ENCODE results near the gene STIP1.

STIP1 gene

GRCh38 chr11:64235437-64236161, 49.6 kb downstream of the STIP1 start:
- Histone ChIP-seq H3K27ac (ENCODE audit: low read depth in 2 of 2, low read length in 2 of 2) (peak overlapping the region; percentile 61 to 77), H3K4me3 (ENCODE audit: low read length in 2 of 2) (peak overlapping the region; percentile 60 to 74), H3K27me3 (ENCODE audit: control insufficient read depth in 2 of 2, insufficient read depth in 2 of 2, low read length in 2 of 2) (no peaks in the 10 kb centered on the region), H3K9me3 (ENCODE audit: control insufficient read depth in 2 of 2, low read length in 2 of 2) (no peaks in the 10 kb centered on the region), H3K9ac (ENCODE audit: low read depth in 1 of 2, low read length in 2 of 2) (peak overlapping the region; percentile 51 to 60), H3K4me1 (ENCODE audit: control insufficient read depth in 2 of 2, insufficient read depth in 2 of 2, low read length in 2 of 2) (peaks cover 56 to 60% of the 10 kb centered on the region in 2 donors), H3K36me3 (ENCODE audit: control insufficient read depth in 2 of 2, insufficient read depth in 2 of 2, low read length in 2 of 2) (peaks cover 0 to 5% of the 10 kb centered on the region in 2 donors)

DNA sequence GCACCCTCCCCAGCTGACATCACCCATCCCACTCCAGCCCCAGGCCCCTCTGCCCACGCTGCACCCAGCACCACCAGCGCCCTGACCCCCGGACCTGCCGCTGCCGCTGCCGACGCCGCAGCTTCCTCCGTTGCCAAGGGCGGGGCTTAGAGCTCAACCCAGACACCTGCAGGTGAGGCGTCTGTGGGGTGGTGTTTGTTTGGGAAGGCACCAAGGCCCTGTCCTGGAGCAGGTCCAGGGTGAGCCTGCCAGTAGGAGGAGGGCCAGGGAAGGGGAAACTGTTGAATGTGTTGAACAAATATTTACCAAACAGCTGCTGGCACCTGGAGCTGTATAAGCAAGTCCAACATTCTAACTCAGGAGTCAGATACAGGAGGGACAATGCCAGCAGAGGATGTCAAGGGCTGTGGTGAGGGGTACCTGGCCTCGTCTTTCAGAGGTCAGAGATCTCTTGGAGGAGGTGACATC, 51.5 kb downstream of the STIP1 start:
- H3K4me3 ChIP-seq (ENCODE audit: low read length in 2 of 2): peak overlapping the region; percentile 27 to 49
- peak overlapping the region in 1 of 2 donors; percentile 67 for H3K9ac ChIP-seq (ENCODE audit: low read depth in 1 of 2, low read length in 2 of 2)
- no peaks in the 10 kb centered on the region for H3K27me3 ChIP-seq (ENCODE audit: control insufficient read depth in 2 of 2, insufficient read depth in 2 of 2, low read length in 2 of 2)
- peak overlapping the region; percentile 82 to 100 for H3K27ac ChIP-seq (ENCODE audit: low read depth in 2 of 2, low read length in 2 of 2)
- H3K9me3 ChIP-seq (ENCODE audit: control insufficient read depth in 2 of 2, low read length in 2 of 2): no peaks in the 10 kb centered on the region
- peaks cover 54 to 57% of the 10 kb centered on the region in 2 donors for H3K4me1 ChIP-seq (ENCODE audit: control insufficient read depth in 2 of 2, insufficient read depth in 2 of 2, low read length in 2 of 2)
- peaks cover 0 to 5% of the 10 kb centered on the region in 2 donors for H3K36me3 ChIP-seq (ENCODE audit: control insufficient read depth in 2 of 2, insufficient read depth in 2 of 2, low read length in 2 of 2)

GRCh38 chr11:64238076-64238475, 52.1 kb downstream of the STIP1 start:
- Histone ChIP-seq H3K4me3 (ENCODE audit: low read length in 2 of 2) (peak overlapping the region; percentile 27), H3K36me3 (ENCODE audit: control insufficient read depth in 2 of 2, insufficient read depth in 2 of 2, low read length in 2 of 2) (peaks cover 2 to 5% of the 10 kb centered on the region in 2 donors), H3K27ac (ENCODE audit: low read depth in 2 of 2, low read length in 2 of 2) (peak overlapping the region; percentile 82 to 100), H3K4me1 (ENCODE audit: control insufficient read depth in 2 of 2, insufficient read depth in 2 of 2, low read length in 2 of 2) (peaks cover 59 to 62% of the 10 kb centered on the region in 2 donors), H3K27me3 (ENCODE audit: control insufficient read depth in 2 of 2, insufficient read depth in 2 of 2, low read length in 2 of 2) (no peaks in the 10 kb centered on the region), H3K9ac (ENCODE audit: low read depth in 1 of 2, low read length in 2 of 2) (peak overlapping the region; percentile 9 to 67), H3K9me3 (ENCODE audit: control insufficient read depth in 2 of 2, low read length in 2 of 2) (no peaks in the 10 kb centered on the region)

GRCh38 chr11:64238999-64239398, 53.0 kb downstream of the STIP1 start:
- H3K4me1 ChIP-seq (ENCODE audit: control insufficient read depth in 2 of 2, insufficient read depth in 2 of 2, low read length in 2 of 2): peaks cover 58 to 61% of the 10 kb centered on the region in 2 donors
- peaks cover 8 to 12% of the 10 kb centered on the region in 2 donors for H3K36me3 ChIP-seq (ENCODE audit: control insufficient read depth in 2 of 2, insufficient read depth in 2 of 2, low read length in 2 of 2)
- no peaks in the 10 kb centered on the region for H3K27me3 ChIP-seq (ENCODE audit: control insufficient read depth in 2 of 2, insufficient read depth in 2 of 2, low read length in 2 of 2)
- H3K27ac ChIP-seq (ENCODE audit: low read depth in 2 of 2, low read length in 2 of 2): peak overlapping the region; percentile 82 to 100
- H3K9me3 ChIP-seq (ENCODE audit: control insufficient read depth in 2 of 2, low read length in 2 of 2): no peaks in the 10 kb centered on the region
- peak overlapping the region; percentile 2 to 67 for H3K9ac ChIP-seq (ENCODE audit: low read depth in 1 of 2, low read length in 2 of 2)
- no peak overlapping the region for H3K4me3 ChIP-seq (ENCODE audit: low read length in 2 of 2)

GRCh38 chr11:64239662-64240434, 53.9 kb downstream of the STIP1 start:
- Histone ChIP-seq H3K27ac (ENCODE audit: low read depth in 2 of 2, low read length in 2 of 2) (peak overlapping the region; percentile 100), H3K4me1 (ENCODE audit: control insufficient read depth in 2 of 2, insufficient read depth in 2 of 2, low read length in 2 of 2) (peaks cover 58 to 60% of the 10 kb centered on the region in 2 donors), H3K36me3 (ENCODE audit: control insufficient read depth in 2 of 2, insufficient read depth in 2 of 2, low read length in 2 of 2) (peaks cover 8 to 12% of the 10 kb centered on the region in 2 donors), H3K9me3 (ENCODE audit: control insufficient read depth in 2 of 2, low read length in 2 of 2) (no peaks in the 10 kb centered on the region), H3K4me3 (ENCODE audit: low read length in 2 of 2) (peak overlapping the region; percentile 79 to 83), H3K9ac (ENCODE audit: low read depth in 1 of 2, low read length in 2 of 2) (peak overlapping the region; percentile 94 to 99), H3K27me3 (ENCODE audit: control insufficient read depth in 2 of 2, insufficient read depth in 2 of 2, low read length in 2 of 2) (no peaks in the 10 kb centered on the region)

DNA sequence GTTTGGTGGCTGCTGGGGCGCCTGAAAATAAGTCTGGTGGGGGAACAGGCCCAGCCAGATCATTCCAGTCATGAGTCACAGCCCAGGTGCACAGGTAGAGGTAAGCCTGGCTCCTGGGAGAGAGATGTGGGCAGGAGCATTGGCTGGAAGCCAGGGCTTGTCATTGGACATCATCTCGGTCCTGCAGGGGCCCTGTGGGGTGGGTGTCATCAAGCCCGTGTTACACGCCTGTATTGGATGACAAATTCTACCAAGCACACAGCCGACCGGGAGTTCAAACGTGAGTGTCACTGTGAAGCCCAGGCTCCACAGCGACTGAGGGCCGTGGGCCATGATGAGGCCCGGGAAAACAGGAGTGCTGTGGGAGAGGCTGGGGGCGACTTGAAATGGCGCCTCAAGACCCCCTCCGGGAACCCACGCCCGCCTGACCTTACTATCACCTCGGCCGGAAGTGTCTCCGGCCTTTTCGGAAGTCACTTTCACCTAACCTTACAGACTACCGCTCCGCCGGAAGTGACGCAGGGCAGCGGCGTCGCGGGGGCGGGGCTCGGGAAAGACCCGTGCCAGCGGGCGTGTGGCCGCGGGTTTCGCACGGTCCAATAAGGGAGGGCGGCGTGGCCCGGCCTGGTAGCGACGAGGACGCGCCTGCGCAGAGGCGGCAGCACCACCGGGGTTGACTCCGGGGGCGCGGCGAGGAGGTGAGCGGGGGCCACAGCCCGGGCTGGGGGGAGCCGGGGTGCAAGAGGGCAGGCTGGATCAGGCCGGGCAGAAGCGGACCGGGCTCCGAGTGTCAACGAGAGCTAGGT, 54.7 kb downstream of the STIP1 start, which contains the start of gene FKBP2:
TSS of gene FKBP2 (plus strand) at position 661 of the 806 bp plus-strand sequence. CDS start 1,293 bp downstream, outside the sequence.
- peak within 1 kb of the TSS; percentile 94 to 99 for H3K9ac ChIP-seq (ENCODE audit: low read depth in 1 of 2, low read length in 2 of 2)
- peak within 1 kb of the TSS; percentile 83 to 86 for H3K4me3 ChIP-seq (ENCODE audit: low read length in 2 of 2)
- H3K36me3 ChIP-seq (ENCODE audit: control insufficient read depth in 2 of 2, insufficient read depth in 2 of 2, low read length in 2 of 2): peaks cover 8 to 12% of the 10 kb centered on the region in 2 donors
- H3K27me3 ChIP-seq (ENCODE audit: control insufficient read depth in 2 of 2, insufficient read depth in 2 of 2, low read length in 2 of 2): no peaks in the 10 kb centered on the region
- H3K27ac ChIP-seq (ENCODE audit: low read depth in 2 of 2, low read length in 2 of 2): peak within 1 kb of the TSS; percentile 100
- H3K9me3 ChIP-seq (ENCODE audit: control insufficient read depth in 2 of 2, low read length in 2 of 2): no peaks in the 10 kb centered on the region
- peaks cover 58 to 60% of the 10 kb centered on the region in 2 donors for H3K4me1 ChIP-seq (ENCODE audit: control insufficient read depth in 2 of 2, insufficient read depth in 2 of 2, low read length in 2 of 2)

DNA sequence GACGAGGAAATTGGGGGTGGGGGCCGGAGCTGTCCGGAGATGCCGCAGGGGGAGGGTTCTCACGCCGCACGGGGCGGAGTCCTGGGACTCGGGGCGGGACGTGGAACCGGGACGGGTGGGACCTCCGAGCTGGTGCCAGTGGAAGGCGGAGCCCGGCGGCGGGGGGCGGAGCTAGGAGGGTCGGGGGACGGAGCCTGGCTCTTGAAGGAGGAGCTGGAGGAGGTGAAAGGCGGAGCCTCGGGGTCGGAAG, 55.2 kb downstream of the STIP1 start:
- Histone ChIP-seq H3K4me3 (ENCODE audit: low read length in 2 of 2) (peak overlapping the region; percentile 83 to 86), H3K27ac (ENCODE audit: low read depth in 2 of 2, low read length in 2 of 2) (peak overlapping the region; percentile 100), H3K9me3 (ENCODE audit: control insufficient read depth in 2 of 2, low read length in 2 of 2) (no peaks in the 10 kb centered on the region), H3K4me1 (ENCODE audit: control insufficient read depth in 2 of 2, insufficient read depth in 2 of 2, low read length in 2 of 2) (peaks cover 57 to 61% of the 10 kb centered on the region in 2 donors), H3K27me3 (ENCODE audit: control insufficient read depth in 2 of 2, insufficient read depth in 2 of 2, low read length in 2 of 2) (no peaks in the 10 kb centered on the region), H3K9ac (ENCODE audit: low read depth in 1 of 2, low read length in 2 of 2) (peak overlapping the region; percentile 79 to 99), H3K36me3 (ENCODE audit: control insufficient read depth in 2 of 2, insufficient read depth in 2 of 2, low read length in 2 of 2) (peaks cover 8 to 12% of the 10 kb centered on the region in 2 donors)

GRCh38 chr11:64241491-64242374, 55.8 kb downstream of the STIP1 start:
- H3K4me1 ChIP-seq (ENCODE audit: control insufficient read depth in 2 of 2, insufficient read depth in 2 of 2, low read length in 2 of 2): peaks cover 56 to 61% of the 10 kb centered on the region in 2 donors
- peaks cover 8 to 12% of the 10 kb centered on the region in 2 donors for H3K36me3 ChIP-seq (ENCODE audit: control insufficient read depth in 2 of 2, insufficient read depth in 2 of 2, low read length in 2 of 2)
- H3K9ac ChIP-seq (ENCODE audit: low read depth in 1 of 2, low read length in 2 of 2): peak overlapping the region; percentile 83 to 96
- H3K27me3 ChIP-seq (ENCODE audit: control insufficient read depth in 2 of 2, insufficient read depth in 2 of 2, low read length in 2 of 2): no peaks in the 10 kb centered on the region
- peak overlapping the region; percentile 91 to 100 for H3K27ac ChIP-seq (ENCODE audit: low read depth in 2 of 2, low read length in 2 of 2)
- no peaks in the 10 kb centered on the region for H3K9me3 ChIP-seq (ENCODE audit: control insufficient read depth in 2 of 2, low read length in 2 of 2)
- H3K4me3 ChIP-seq (ENCODE audit: low read length in 2 of 2): peak overlapping the region; percentile 75 to 86

DNA sequence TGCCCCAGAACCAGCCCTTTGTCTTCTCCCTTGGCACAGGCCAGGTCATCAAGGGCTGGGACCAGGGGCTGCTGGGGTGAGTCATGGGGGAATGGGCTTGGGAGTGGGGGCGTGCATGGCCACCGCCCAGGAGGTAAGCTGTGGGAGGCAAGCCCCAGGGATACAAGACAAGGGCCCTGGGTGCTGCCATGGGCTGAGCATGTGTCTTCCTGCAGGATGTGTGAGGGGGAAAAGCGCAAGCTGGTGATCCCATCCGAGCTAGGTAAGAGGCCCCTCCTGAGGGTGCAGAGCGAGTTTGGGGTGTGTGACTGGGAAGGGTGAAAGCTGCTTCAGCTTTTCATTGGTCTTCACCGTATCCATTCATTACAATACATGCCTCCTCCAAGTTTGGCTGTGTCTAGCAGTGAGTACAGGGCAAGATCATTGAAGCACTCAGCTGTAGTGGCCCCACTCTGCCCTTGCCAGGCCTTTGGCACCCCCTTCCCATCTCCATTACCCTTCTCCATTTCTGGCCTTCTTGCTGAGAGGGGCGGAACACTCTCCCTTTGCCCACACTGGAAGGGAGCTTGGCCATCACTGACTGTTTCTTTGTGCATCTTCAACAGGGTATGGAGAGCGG, 57.4 kb downstream of the STIP1 start:
- Histone ChIP-seq H3K4me1 (ENCODE audit: control insufficient read depth in 2 of 2, insufficient read depth in 2 of 2, low read length in 2 of 2) (peaks cover 52 to 57% of the 10 kb centered on the region in 2 donors), H3K27me3 (ENCODE audit: control insufficient read depth in 2 of 2, insufficient read depth in 2 of 2, low read length in 2 of 2) (no peaks in the 10 kb centered on the region), H3K4me3 (ENCODE audit: low read length in 2 of 2) (peak overlapping the region; percentile 15 to 86), H3K9me3 (ENCODE audit: control insufficient read depth in 2 of 2, low read length in 2 of 2) (no peaks in the 10 kb centered on the region), H3K36me3 (ENCODE audit: control insufficient read depth in 2 of 2, insufficient read depth in 2 of 2, low read length in 2 of 2) (peaks cover 7 to 8% of the 10 kb centered on the region in 2 donors), H3K9ac (ENCODE audit: low read depth in 1 of 2, low read length in 2 of 2) (peak overlapping the region; percentile 63 to 96), H3K27ac (ENCODE audit: low read depth in 2 of 2, low read length in 2 of 2) (peak overlapping the region; percentile 91 to 100)

Data from mucosa of rectum (tissue), 2 donors.